Karpas-422 (cell line): ENCODE measurements around the gene ZNF593OS. TPM values are rescaled to one million over a fixed set of nuclear protein-coding genes. Genes with fewer than 3 reads are reported as not detected.

Experiments used
- DNase-seq: peaks from one replicate; pipeline ENCODE4 v3.0.0-alpha.2; 2015
- H2AFZ ChIP-seq: fragments of 200-600 bp; sonication (generic); 2 replicates; pipeline ENCODE4 v1.6.1; 2014; ENCODE audit warnings: antibody characterized with exemption, low read length, mixed read lengths
- H3K27ac ChIP-seq: fragments of 200-600 bp; sonication (generic); 2 replicates; pipeline ENCODE4 v1.5.1; 2014; ENCODE audit warnings: mild to moderate bottlenecking, low read length, moderate library complexity
- H3K27me3 ChIP-seq: fragments of 200-600 bp; sonication (generic); 2 replicates; pipeline ENCODE4 v1.6.1; 2014; ENCODE audit warnings: low read length, mixed read lengths
- H3K36me3 ChIP-seq: fragments of 200-600 bp; sonication (generic); 2 replicates; pipeline ENCODE4 v1.6.1; 2014; ENCODE audit warnings: low read length, mixed read lengths; ENCODE audit not compliant: insufficient read depth
- H3K4me1 ChIP-seq: fragments of 200-600 bp; sonication (generic); 2 replicates; pipeline ENCODE4 v1.6.1; 2014; ENCODE audit warnings: mild to moderate bottlenecking, low read length, mixed read lengths
- H3K4me2 ChIP-seq: fragments of 200-600 bp; sonication (generic); 2 replicates; pipeline ENCODE4 v1.6.1; 2014; ENCODE audit warnings: low read length, low read depth, mild to moderate bottlenecking; ENCODE audit not compliant: poor library complexity, severe bottlenecking
- H3K4me3 ChIP-seq: fragments of 200-600 bp; sonication (generic); 2 replicates; pipeline ENCODE4 v1.5.1; 2014; ENCODE audit warnings: mild to moderate bottlenecking, antibody characterized with exemption, low read length, mixed read lengths
- H3K79me2 ChIP-seq: fragments of 200-600 bp; sonication (generic); 2 replicates; pipeline ENCODE4 v1.6.1; 2014; ENCODE audit warnings: mild to moderate bottlenecking, low read length, mixed read lengths
- H3K9ac ChIP-seq: fragments of 200-600 bp; sonication (generic); 2 replicates; pipeline ENCODE4 v1.6.0; 2014; ENCODE audit warnings: low read length
- H3K9me2 ChIP-seq: fragments of 200-600 bp; sonication (generic), shearing (Covaris generic); replicated peaks from 2 replicates; pipeline ENCODE4 v1.6.0; 2014; ENCODE audit warnings: mild to moderate bottlenecking, low read length, moderate library complexity; ENCODE audit not compliant: insufficient read depth
- H3K9me3 ChIP-seq: fragments of 300-700, 200-600 bp; sonication (generic); 2 replicates; pipeline ENCODE4 v1.6.1; 2014; ENCODE audit warnings: low read length, mixed read lengths
- H4K20me1 ChIP-seq: fragments of 200-600 bp; sonication (generic); 2 replicates; pipeline ENCODE4 v1.6.1; 2014; ENCODE audit warnings: mild to moderate bottlenecking, antibody characterized with exemption, low read length, low read depth; ENCODE audit not compliant: insufficient read depth
- total RNA-seq: library from RNA; depleted of rRNA; stranded (reverse); fragments of >200 nt; shearing (Covaris generic); gene quantifications from 2 replicates; pipeline ENCODE4 v1.2.3, GENCODE V29; 2014; ENCODE audit warnings: low replicate concordance

ZNF593OS gene
- total RNA-seq, 1 experiment from 2014 or later, result not detected

DNA sequence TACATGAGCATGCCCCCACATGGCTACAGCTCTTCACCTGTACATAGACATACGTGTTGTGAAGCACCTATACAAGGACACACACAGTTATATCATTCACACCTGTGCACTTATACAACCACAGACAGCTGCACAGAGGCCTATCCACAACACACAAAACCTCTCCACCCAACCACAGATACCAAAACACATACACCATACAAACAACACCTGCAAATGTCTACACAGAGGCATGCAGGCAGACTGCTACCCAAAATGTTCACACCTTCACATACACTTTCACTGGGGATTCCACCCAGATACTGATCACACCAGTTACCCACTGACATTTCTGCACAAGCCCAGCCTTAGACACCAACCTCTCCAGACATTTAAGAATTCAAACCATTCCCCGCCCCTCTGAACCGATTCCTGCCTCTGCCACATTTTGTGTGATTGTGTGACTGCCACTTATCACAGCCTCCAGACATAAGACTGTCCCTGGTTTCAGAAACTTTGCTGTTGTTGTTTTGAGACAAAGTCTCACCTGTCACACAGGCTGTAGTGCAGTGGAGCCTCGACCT is 4.8 kb downstream of the ZNF593OS start:
- Histone ChIP-seq H3K9ac (no peak overlapping the region), H3K4me1 (peaks cover 15% of the 10 kb centered on the region), H3K4me3 (no peak overlapping the region), H2AFZ (no peak overlapping the region), H3K9me3 (no peaks in the 10 kb centered on the region), H3K79me2 (peaks cover 18% of the 10 kb centered on the region), H3K36me3 (0 out of 2 replicates have a peak, but pooled peaks cover 9% of the 10 kb centered on the region), H3K9me2 (no peaks in the 10 kb centered on the region), H3K27ac (no peak overlapping the region), H4K20me1 (no peaks in the 10 kb centered on the region; the same call in 1 of the 2 replicates), H3K4me2 (no peak overlapping the region), H3K27me3 (no peaks in the 10 kb centered on the region)
- no peak for DNase-seq

DNA sequence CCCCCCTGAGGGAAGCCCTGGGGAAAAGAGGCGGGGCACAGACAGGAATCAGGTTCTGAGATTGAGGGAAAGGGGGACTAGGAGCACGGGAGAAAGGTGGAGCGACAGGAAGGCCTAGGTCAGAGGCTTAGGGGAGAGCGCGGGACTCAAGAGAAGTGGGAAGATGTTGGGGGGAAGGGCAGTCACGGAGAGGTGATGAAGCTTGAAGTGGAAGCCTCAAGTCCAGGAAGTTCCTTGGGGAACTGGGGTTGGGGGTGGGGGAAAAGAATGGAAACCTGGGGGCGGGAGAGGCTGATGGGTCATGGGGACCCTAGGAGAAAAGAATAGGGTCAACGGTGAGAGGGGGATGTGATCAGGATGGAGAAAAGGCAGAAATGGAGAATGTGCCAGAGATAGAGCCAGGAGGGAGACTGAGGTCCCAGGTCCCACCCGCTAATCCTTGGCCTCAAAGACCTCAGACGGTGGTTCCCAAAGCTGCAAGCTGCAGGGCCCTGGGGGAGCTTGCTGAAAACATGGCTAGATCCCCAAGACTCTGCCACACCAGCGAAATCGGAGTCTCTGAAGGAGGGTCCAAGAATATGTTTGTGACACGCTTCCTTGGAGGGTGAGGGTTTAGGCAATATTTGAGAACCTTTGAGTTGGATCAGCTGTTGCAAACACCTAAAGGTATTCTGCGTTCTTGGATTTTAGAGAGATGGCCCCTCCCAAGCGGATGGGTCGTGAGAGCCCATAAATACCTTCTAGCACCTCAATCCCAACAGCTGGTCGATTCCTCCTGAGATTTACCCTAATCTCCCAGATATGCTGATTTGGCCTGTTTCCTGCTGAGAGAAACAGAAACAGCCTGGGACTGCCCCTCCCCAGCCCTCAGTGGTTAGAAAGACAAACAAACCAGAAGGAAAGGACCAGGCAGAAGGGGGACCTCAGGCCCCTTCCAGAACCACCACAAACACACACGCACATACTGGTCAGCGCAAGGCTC is 6.5 kb downstream of the ZNF593OS start:
- no peak overlapping the region for H3K27ac ChIP-seq
- H2AFZ ChIP-seq, result no peak overlapping the region
- H3K79me2 ChIP-seq, result peaks cover 4% of the 10 kb centered on the region
- no peak overlapping the region for H3K4me3 ChIP-seq
- no peaks in the 10 kb centered on the region for H3K36me3 ChIP-seq
- no peak overlapping the region for H3K4me2 ChIP-seq
- H3K9me2 ChIP-seq, result no peaks in the 10 kb centered on the region
- no peaks in the 10 kb centered on the region for H3K9me3 ChIP-seq
- no peaks in the 10 kb centered on the region; the same call in 1 of the 2 replicates for H4K20me1 ChIP-seq
- no peak overlapping the region for H3K9ac ChIP-seq
- no peaks in the 10 kb centered on the region for H3K27me3 ChIP-seq
- no peak for DNase-seq
- H3K4me1 ChIP-seq, result peaks cover 4% of the 10 kb centered on the region

DNA sequence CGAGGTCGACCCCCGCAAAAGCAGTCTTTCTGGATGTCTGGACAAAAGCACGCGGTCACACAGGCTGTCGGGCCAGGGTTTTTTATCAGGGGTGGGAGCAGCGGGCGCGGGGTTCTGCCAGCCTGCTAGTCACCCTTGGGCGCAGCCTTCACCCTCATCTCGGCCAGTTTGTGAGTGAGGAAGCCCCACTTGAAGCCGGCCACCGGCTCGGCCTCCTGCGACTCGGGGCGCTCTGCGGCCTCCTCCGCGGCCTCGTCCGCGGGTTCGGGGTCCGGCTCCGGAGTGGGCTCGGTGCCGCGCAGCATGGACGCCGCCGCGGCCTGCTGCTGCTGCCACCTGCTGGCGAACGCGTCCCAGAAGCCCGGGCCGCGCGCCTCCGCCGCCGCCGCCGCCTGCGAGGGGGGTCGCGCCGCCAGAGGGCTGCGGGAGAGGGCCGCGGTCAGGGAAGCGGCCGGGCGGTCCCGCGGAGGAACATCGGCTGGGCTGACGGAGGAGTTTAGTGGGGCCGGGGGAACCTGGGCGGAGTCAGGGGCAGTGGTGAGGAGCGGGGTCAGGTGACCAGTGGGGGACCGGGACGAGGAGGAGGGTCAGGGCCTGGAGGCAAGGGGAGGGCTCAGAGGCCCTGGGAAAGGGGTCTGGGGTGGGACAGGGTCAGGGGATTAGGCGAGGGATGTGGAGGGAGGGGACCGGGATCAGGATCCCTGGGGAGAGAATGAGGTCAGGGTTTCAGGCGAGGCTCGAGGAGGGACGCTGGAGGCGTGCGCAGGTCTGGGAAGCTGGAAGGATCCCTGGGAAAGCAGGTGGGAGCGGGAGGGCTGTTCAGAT is 7.4 kb downstream of the ZNF593OS start:
- Histone ChIP-seq H2AFZ (no peak overlapping the region), H3K36me3 (no peaks in the 10 kb centered on the region), H3K79me2 (no peaks in the 10 kb centered on the region), H4K20me1 (no peaks in the 10 kb centered on the region), H3K9ac (no peak overlapping the region), H3K4me1 (peaks cover under 1% of the 10 kb centered on the region), H3K27ac (no peak overlapping the region), H3K9me3 (no peaks in the 10 kb centered on the region), H3K4me3 (no peak overlapping the region), H3K9me2 (no peaks in the 10 kb centered on the region), H3K27me3 (no peaks in the 10 kb centered on the region), H3K4me2 (no peak overlapping the region)
- DNase-seq, result no peak

DNA sequence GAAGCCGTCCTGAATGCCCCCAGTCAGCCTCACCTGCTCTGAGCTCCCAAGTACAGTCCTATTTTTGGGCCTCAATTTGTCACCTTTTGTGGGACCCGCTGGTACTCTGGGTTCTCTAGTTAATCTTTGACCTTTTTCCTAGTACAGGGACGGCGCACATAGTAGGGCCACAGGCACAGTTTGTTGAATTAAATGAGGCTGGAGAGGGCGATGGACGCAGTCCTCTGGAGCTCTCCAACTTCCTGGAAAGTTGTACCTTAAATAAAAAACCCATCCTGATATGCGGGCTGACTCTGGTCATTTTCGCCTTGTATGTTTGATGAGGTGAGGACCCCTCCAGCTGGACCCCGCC is 8.0 kb downstream of the ZNF593OS start:
- Histone ChIP-seq H3K9ac (no peak overlapping the region), H3K27ac (no peak overlapping the region), H3K4me3 (no peak overlapping the region), H3K9me2 (no peaks in the 10 kb centered on the region), H2AFZ (no peak overlapping the region), H3K9me3 (no peaks in the 10 kb centered on the region), H3K27me3 (no peaks in the 10 kb centered on the region), H3K4me2 (no peak overlapping the region), H3K4me1 (no peaks in the 10 kb centered on the region), H3K79me2 (no peaks in the 10 kb centered on the region), H4K20me1 (no peaks in the 10 kb centered on the region), H3K36me3 (no peaks in the 10 kb centered on the region)
- no peak for DNase-seq

DNA sequence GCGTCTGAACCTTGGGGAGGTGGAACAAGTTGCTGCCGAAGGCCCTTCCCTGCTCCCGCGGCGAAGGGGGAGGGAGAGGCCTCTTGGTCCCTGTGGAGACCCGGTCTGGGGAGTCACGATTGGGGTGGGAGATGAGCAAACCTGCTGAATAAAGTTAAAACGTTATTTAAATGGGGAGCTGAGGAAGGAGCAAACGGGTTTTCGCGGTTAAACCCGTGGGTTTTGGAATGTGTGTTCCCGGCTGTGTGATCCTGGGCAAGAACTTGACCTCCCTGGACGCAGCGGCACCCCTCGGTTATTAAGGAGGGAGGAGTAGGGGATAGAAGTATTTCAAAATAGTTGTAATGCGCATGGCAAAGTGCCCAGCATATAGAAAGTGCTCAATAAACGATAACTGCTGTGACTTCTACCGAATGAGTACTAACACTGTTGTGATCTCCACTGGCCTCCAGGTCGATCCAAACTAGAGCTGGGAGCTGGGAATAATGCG is 9.4 kb downstream of the ZNF593OS start:
- no peaks in the 10 kb centered on the region for H3K4me1 ChIP-seq
- H3K27ac ChIP-seq, result no peak overlapping the region
- H3K79me2 ChIP-seq, result no peaks in the 10 kb centered on the region
- H3K9me2 ChIP-seq, result no peaks in the 10 kb centered on the region
- no peaks in the 10 kb centered on the region for H3K9me3 ChIP-seq
- no peak overlapping the region for H3K4me3 ChIP-seq
- H3K9ac ChIP-seq, result no peak overlapping the region
- H4K20me1 ChIP-seq, result no peaks in the 10 kb centered on the region
- H2AFZ ChIP-seq, result no peak overlapping the region
- H3K36me3 ChIP-seq, result no peaks in the 10 kb centered on the region
- no peaks in the 10 kb centered on the region for H3K27me3 ChIP-seq
- no peak overlapping the region for H3K4me2 ChIP-seq
- no peak for DNase-seq

DNA sequence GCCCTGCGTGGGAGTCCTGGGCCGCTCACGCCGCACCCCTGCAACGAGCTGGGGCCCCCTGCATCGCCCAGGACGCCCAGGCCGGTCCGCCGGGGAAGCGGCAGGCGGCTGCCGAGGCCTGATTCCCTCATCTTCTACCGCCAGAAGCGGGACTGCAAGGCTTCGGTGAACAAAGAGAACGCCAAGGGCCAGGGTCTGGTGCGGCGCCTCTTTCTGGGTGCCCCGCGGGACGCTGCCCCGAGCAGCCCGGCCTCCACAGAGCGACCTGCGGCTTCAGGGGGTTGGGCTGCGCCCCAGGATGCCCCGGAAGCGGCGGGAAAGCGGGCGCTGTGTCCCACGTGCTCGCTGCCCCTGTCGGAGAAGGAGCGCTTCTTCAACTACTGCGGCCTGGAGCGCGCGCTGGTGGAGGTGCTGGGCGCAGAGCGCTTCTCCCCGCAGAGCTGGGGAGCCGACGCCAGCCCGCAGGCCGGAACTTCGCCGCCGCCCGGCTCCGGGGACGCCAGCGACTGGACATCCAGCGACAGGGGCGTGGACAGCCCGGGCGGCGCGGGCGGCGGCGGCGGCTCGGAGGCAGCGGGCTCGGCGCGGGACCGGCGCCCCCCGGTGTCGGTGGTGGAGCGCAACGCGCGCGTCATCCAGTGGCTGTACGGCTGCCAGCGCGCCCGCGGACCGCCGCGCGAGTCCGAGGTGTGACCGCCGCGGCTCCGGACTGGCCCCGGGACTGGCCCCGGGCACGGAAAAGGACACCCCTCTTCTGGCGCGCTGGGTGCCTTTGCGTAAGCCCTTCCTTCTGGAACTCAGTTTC is 10.0 kb downstream of the ZNF593OS start:
- H3K9ac ChIP-seq, result no peak overlapping the region
- H4K20me1 ChIP-seq, result no peaks in the 10 kb centered on the region
- H3K79me2 ChIP-seq, result no peaks in the 10 kb centered on the region
- H3K9me3 ChIP-seq, result no peaks in the 10 kb centered on the region
- H3K4me2 ChIP-seq, result no peak overlapping the region
- H3K4me1 ChIP-seq, result no peaks in the 10 kb centered on the region
- H3K9me2 ChIP-seq, result no peaks in the 10 kb centered on the region
- DNase-seq, result no peak
- H3K4me3 ChIP-seq, result no peak overlapping the region
- no peak overlapping the region for H3K27ac ChIP-seq
- no peak overlapping the region for H2AFZ ChIP-seq
- no peaks in the 10 kb centered on the region for H3K27me3 ChIP-seq
- no peaks in the 10 kb centered on the region for H3K36me3 ChIP-seq

DNA sequence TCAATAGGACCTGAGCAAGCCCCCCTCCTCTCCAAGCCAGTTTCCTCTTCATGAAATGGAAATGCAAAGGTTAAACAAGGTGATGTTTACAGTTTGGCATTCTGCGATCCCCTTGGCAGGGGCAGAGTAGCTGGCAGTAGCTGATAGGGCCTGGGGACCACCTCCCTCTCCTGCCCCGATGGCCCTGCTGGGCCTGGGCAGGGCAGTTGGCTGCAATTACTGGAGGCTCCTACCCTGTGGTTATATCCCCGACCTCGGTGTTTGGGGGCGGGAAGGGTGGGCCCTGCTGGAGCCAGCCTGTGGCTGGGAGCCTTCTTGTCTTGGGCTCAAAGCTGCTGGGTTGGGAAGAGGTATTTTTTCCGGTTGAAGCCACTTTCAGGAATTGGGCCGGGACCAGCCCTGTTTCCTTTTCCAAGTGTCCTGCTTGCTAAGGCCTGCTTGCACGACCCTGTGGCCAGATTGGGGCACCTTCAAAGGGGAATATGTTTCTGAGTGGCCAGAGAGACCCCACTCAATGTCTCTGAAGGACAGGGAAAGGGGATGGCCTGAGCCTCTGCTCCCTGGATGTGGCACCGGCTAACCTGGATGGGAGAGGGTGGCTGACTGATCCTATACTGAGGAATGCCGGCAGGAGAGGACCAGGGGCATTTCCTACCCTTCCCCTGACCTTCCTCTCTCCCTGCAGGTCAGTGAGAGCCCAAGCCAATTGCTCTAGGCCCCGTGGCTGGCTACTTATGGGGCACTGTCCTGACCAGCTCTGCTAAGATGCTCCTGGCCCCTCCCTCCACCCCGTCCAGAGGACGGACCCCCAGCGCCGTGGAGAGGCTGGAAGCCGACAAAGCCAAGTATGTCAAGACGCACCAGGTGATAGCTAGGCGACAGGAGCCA is 10.9 kb downstream of the ZNF593OS start:
- H3K79me2 ChIP-seq, result no peaks in the 10 kb centered on the region
- H3K9me2 ChIP-seq, result no peaks in the 10 kb centered on the region
- no peak for DNase-seq
- no peaks in the 10 kb centered on the region for H3K9me3 ChIP-seq
- H3K4me1 ChIP-seq, result no peaks in the 10 kb centered on the region
- H3K9ac ChIP-seq, result no peak overlapping the region
- H2AFZ ChIP-seq, result no peak overlapping the region
- no peak overlapping the region for H3K4me3 ChIP-seq
- no peak overlapping the region for H3K27ac ChIP-seq
- H3K36me3 ChIP-seq, result no peaks in the 10 kb centered on the region
- no peaks in the 10 kb centered on the region for H3K27me3 ChIP-seq
- no peak overlapping the region for H3K4me2 ChIP-seq
- H4K20me1 ChIP-seq, result no peaks in the 10 kb centered on the region
